Lower leg skin (tissue), 3 donors: ENCODE data around the gene SLC15A3.

Experiments
- CTCF ChIP-seq, 3 donors: fragments of 450-650 bp; IDR thresholded peaks; one replicate each; pipeline ENCODE4 v1.5.1; 2016; ENCODE audit warnings: antibody characterized with exemption in 3 of 3, mild to moderate bottlenecking in 3 of 3, moderate library complexity in 2 of 3
- POLR2A ChIP-seq, 2 donors: fragments of 450-650 bp; IDR thresholded peaks; one replicate each; pipeline ENCODE4 v1.6.1; 2016 to 2017; ENCODE audit warnings: antibody characterized with exemption in 2 of 2, mild to moderate bottlenecking in 1 of 2, moderate library complexity in 1 of 2

GRCh38 chr11:60972182-60973030 is 20.4 kb upstream of the SLC15A3 start:
- TF ChIP-seq POLR2A (IDR thresholded peaks at IDR 0.05) = no peak
- no peak for TF ChIP-seq CTCF (IDR thresholded peaks at IDR 0.05)
